CD4-positive, alpha-beta T cell (primary cell): ENCODE measurements around the gene H3-3A. TPM values are rescaled to one million over a fixed set of nuclear protein-coding genes. Genes with fewer than 3 reads are reported as not detected.

Experiments
- ATAC-seq: fragments of 200-7000 bp; cut with Tn5 transposase; one replicate; pipeline ENCODE4 v1.10.0; 2022; ENCODE audit warnings: mild to moderate bottlenecking; ENCODE audit not compliant: poor library complexity
- CTCF ChIA-PET: fragments of 350-600 bp; sonication (Branson Sonifier 250); formaldehyde crosslinking; loops from one replicate; lab custom pipeline; 2021; ENCODE audit warnings: antibody characterized with exemption, inconsistent platforms; lab: Charles Lee
- POLR2A ChIA-PET: fragments of 350-600 bp; sonication (Branson Sonifier 250); formaldehyde crosslinking; loops from one replicate; lab custom pipeline; 2021; ENCODE audit warnings: antibody characterized with exemption, inconsistent platforms; lab: Charles Lee
- DNase-seq, 14 experiments: peaks; one replicate each; pipeline ENCODE4 v3.0.0-alpha.2; 2013 to 2020; ENCODE audit warnings: mixed read lengths in 2 of 14
- H3K27ac ChIP-seq, 2 donors: one replicate each; pipeline versions ENCODE4 v1.5.1 to v1.7.0; 2013; ENCODE audit warnings: low read length in 2 of 2, low read depth in 1 of 2, mild to moderate bottlenecking in 1 of 2
- H3K27me3 ChIP-seq, 2 experiments: 1 replicate in 1 of 2; 2 replicates in 1 of 2; pipeline versions ENCODE4 v1.6.1 to v1.7.0; 2013; ENCODE audit warnings: low read length in 2 of 2, control low read depth in 1 of 2, mild to moderate bottlenecking in 1 of 2, moderate library complexity in 1 of 2; ENCODE audit not compliant: insufficient read depth in 2 of 2, control insufficient read depth in 1 of 2
- H3K36me3 ChIP-seq: one replicate; pipeline ENCODE4 v1.6.1; 2013; ENCODE audit warnings: low read length, control low read depth; ENCODE audit not compliant: insufficient read depth
- H3K4me1 ChIP-seq: one replicate; pipeline ENCODE4 v1.6.1; 2013; ENCODE audit warnings: low read length, control low read depth; ENCODE audit not compliant: insufficient read depth
- H3K4me3 ChIP-seq: one replicate; pipeline ENCODE4 v1.5.1; 2013; ENCODE audit warnings: mild to moderate bottlenecking, low read length, moderate library complexity
- H3K9me3 ChIP-seq, 2 experiments: 1 replicate in 1 of 2; 2 replicates in 1 of 2; pipeline versions ENCODE4 v1.6.1 to v1.7.0; 2013; ENCODE audit warnings: low read length in 2 of 2, mild to moderate bottlenecking in 2 of 2, control low read depth in 1 of 2, moderate library complexity in 1 of 2; ENCODE audit not compliant: control insufficient read depth in 1 of 2, insufficient read depth in 1 of 2
- H3K27ac Mint-ChIP-seq: one replicate; pipeline ENCODE4 v1.8.0; 2020; ENCODE audit warnings: mixed read lengths
- H3K27me3 Mint-ChIP-seq: one replicate; pipeline ENCODE4 v1.8.0; 2021; ENCODE audit warnings: mixed read lengths
- H3K36me3 Mint-ChIP-seq: one replicate; pipeline ENCODE4 v1.8.0; 2021; ENCODE audit warnings: low read depth, mixed read lengths
- H3K4me1 Mint-ChIP-seq: one replicate; pipeline ENCODE4 v1.8.0; 2021; ENCODE audit warnings: low read depth, mixed read lengths
- H3K4me3 Mint-ChIP-seq: one replicate; pipeline ENCODE4 v1.8.0; 2020; ENCODE audit warnings: mild to moderate bottlenecking, mixed read lengths
- H3K9me3 Mint-ChIP-seq: one replicate; pipeline ENCODE4 v1.8.0; 2020; ENCODE audit warnings: mixed read lengths
- CTCF ChIP-seq: fragments of 200-600 bp; IDR thresholded peaks from one replicate; pipeline ENCODE4 v1.8.0; 2022; ENCODE audit warnings: antibody characterized with exemption, mild to moderate bottlenecking
- intact Hi-C, 2 experiments: fragments of 100-400 bp; cut with DNase I in 1 of 2; cut with micrococcal nuclease in 1 of 2; formaldehyde crosslinking; loops; one replicate each; pipeline versions ENCODE4 v1.15.1 to v1.9.0; 2023 to 2025; cut with DNase I, micrococcal nuclease
- total RNA-seq, 174 experiments: library from RNA in 2 of 174; stranded (reverse) in 2 of 174; gene quantifications; one replicate each; pipeline ENCODE4 v1.2.3 and lab custom pipeline; 2021 to 2026

Gene H3-3A
- total RNA-seq, 2 experiments from 2014 or later = 372 to 380 TPM

- ATAC-seq (no peak), DNase-seq (no peak)
- no peak overlapping the region for H3K4me3 ChIP-seq
- peaks cover 4% of the 10 kb centered on the region for H3K36me3 ChIP-seq
- no peaks in the 10 kb centered on the region for H3K27me3 ChIP-seq
- Mint-ChIP-seq H3K9me3 (no peaks in the 10 kb centered on the region), H3K4me3 (peak overlapping the region; percentile 30), H3K4me1 (peaks cover 32% of the 10 kb centered on the region), H3K27ac (peak overlapping the region; percentile 16), H3K36me3 (peaks cover 65% of the 10 kb centered on the region), H3K27me3 (no peaks in the 10 kb centered on the region)
- TF ChIP-seq CTCF = no peak
- no peaks in the 10 kb centered on the region for H3K9me3 ChIP-seq
- peaks cover 6% of the 10 kb centered on the region for H3K4me1 ChIP-seq
- POLR2A ChIA-PET = interaction anchor here (0.6 to 6.7 kb wide), 2 partner anchors 59 to 593 kb away, joined by 3 to 750 read pairs; partner anchors contain the start of gene SDE2
- no peak overlapping the region for H3K27ac ChIP-seq
- intact Hi-C loops = loop anchor here in 1 of 2 experiments (5.0 to 10.0 kb wide), 7 partner anchors 128 to 875 kb away; partner anchors contain the start of genes ACBD3, LBR, LEFTY1 and PYCR2
- CTCF ChIA-PET = no interaction called here
These were observed 2.8 kb upstream of the H3-3A start for GRCh38 chr1:226059709-226060108.

GRCh38 chr1:226060427-226060826 is 2.1 kb upstream of the H3-3A start:
- Mint-ChIP-seq H3K4me3 (peak overlapping the region; percentile 62), H3K9me3 (no peaks in the 10 kb centered on the region), H3K4me1 (peaks cover 40% of the 10 kb centered on the region), H3K27ac (peak overlapping the region; percentile 91), H3K36me3 (peaks cover 68% of the 10 kb centered on the region), H3K27me3 (no peaks in the 10 kb centered on the region)
- no peaks in the 10 kb centered on the region for H3K27me3 ChIP-seq
- no peak overlapping the region for H3K27ac ChIP-seq
- TF ChIP-seq CTCF = no peak
- peaks cover 7% of the 10 kb centered on the region for H3K4me1 ChIP-seq
- ChIA-PET POLR2A (interaction anchor here (3.8 to 6.7 kb wide), 2 partner anchors 60 to 633 kb away, joined by 40 to 750 read pairs; partner anchors contain the start of genes LBR and SDE2), CTCF (interaction anchor here (0.9 kb wide), 1 partner anchor 73 kb away, joined by 3 read pairs; no protein-coding TSS in a partner anchor)
- ATAC-seq = no peak
- intact Hi-C loops = loop anchor here in 1 of 2 experiments (5.0 to 10.0 kb wide), 7 partner anchors 127 to 874 kb away; partner anchors contain the start of genes ACBD3, LBR, LEFTY1 and PYCR2
- no peaks in the 10 kb centered on the region for H3K9me3 ChIP-seq
- no peak overlapping the region for H3K4me3 ChIP-seq
- H3K36me3 ChIP-seq = peaks cover 7% of the 10 kb centered on the region
- DNase-seq = no peak

GRCh38 chr1:226061068-226061840 is 1.3 kb upstream of the H3-3A start:
- Mint-ChIP-seq H3K4me3 (peak overlapping the region; percentile 92), H3K36me3 (peaks cover 69% of the 10 kb centered on the region), H3K27me3 (no peaks in the 10 kb centered on the region), H3K9me3 (no peaks in the 10 kb centered on the region), H3K4me1 (peaks cover 48% of the 10 kb centered on the region), H3K27ac (peak overlapping the region; percentile 91)
- Histone ChIP-seq H3K4me1 (peaks cover 14% of the 10 kb centered on the region), H3K4me3 (peak overlapping the region; percentile 64), H3K36me3 (peaks cover 15% of the 10 kb centered on the region), H3K27me3 (no peaks in the 10 kb centered on the region), H3K27ac (peak overlapping the region; percentile 53 to 90), H3K9me3 (no peaks in the 10 kb centered on the region)
- no peak for TF ChIP-seq CTCF
- ChIA-PET CTCF (interaction anchor here (0.9 kb wide), 1 partner anchor 73 kb away, joined by 3 read pairs; no protein-coding TSS in a partner anchor), POLR2A (interaction anchor here (1.2 to 6.7 kb wide), 25 partner anchors 9 to 878 kb away, joined by 3 to 750 read pairs (median 17); partner anchors contain the start of genes ACBD3, COQ8A, LBR and LIN9)
- no peak for DNase-seq
- intact Hi-C loops = loop anchor here in 1 of 2 experiments (5.0 to 10.0 kb wide), 7 partner anchors 126 to 874 kb away; partner anchors contain the start of genes ACBD3, LBR, LEFTY1 and PYCR2
- no peak for ATAC-seq
